AG04449 (cell line): ENCODE data around the gene MT4.
A peak's percentile ranks its signal among the peaks of the same experiment; 100 is the strongest.

Source experiments
- CTCF ChIA-PET: fragments of 350-600 bp; formaldehyde crosslinking; extraction: SDS; loops from one replicate; lab custom pipeline; 2021; ENCODE audit warnings: antibody characterized with exemption; lab: Yijun Ruan, JAX
- POLR2A ChIA-PET: fragments of 400-600, 350-600 bp; formaldehyde crosslinking; extraction: SDS; loops from one replicate; lab custom pipeline; 2020; ENCODE audit warnings: antibody characterized with exemption, inconsistent platforms; lab: Yijun Ruan, JAX
- DNase-seq: peaks from one replicate; pipeline ENCODE4 v3.0.0-alpha.2; 2010; ENCODE audit warnings: low read depth, low spot score
- H3K4me3 ChIP-seq: 2 replicates; pipeline ENCODE4 v1.5.1; 2011; ENCODE audit warnings: low read depth, mild to moderate bottlenecking, control low read depth, low read length
- CTCF ChIP-seq: IDR thresholded peaks from one replicate; pipeline ENCODE4 v1.5.1; 2011; ENCODE audit warnings: mild to moderate bottlenecking, moderate library complexity, low read length, control low read depth, inconsistent platforms; ENCODE audit not compliant: insufficient read depth; ENCODE audit errors: missing control alignments

MT4 gene

GRCh38 chr16:56608043-56608875, 43.4 kb downstream of the MT4 start, which contains the start of gene MT2A:
MT2A (plus strand) TSS chr16:56608584; CDS start chr16:56608656, 72 bp downstream.
- DNase-seq: peak; percentile 65
- peak within 1 kb of the TSS; percentile 74 for H3K4me3 ChIP-seq
- no peak for TF ChIP-seq CTCF
- CTCF ChIA-PET: interaction anchor here (0.6 to 10.2 kb wide), 6 partner anchors 10 to 277 kb away, joined by 3 to 174 read pairs (median 3); no protein-coding TSS in a partner anchor
- POLR2A ChIA-PET: interaction anchor here (0.6 to 17.5 kb wide), 6 partner anchors 9 to 75 kb away, joined by 3 to 263 read pairs (median 4); partner anchors contain the start of genes MT1A, MT1E and MT1X

- DNase-seq: no peak
- no peak for TF ChIP-seq CTCF
- ChIA-PET CTCF (interaction anchor here (1.1 to 10.2 kb wide), 5 partner anchors 8 to 278 kb away, joined by 3 to 174 read pairs (median 3); no protein-coding TSS in a partner anchor), POLR2A (interaction anchor here (0.9 to 17.5 kb wide), 5 partner anchors 8 to 74 kb away, joined by 3 to 263 read pairs (median 4); partner anchors contain the start of genes MT1E and MT1X)
- peak overlapping the region; percentile 74 for H3K4me3 ChIP-seq
Measured at GRCh38 chr16:56608876-56609462, 44.1 kb downstream of the MT4 start.

- H3K4me3 ChIP-seq: peak overlapping the region; percentile 74
- ChIA-PET CTCF (interaction anchor here (1.1 to 10.2 kb wide), 4 partner anchors 9 to 279 kb away, joined by 3 to 174 read pairs (median 3); no protein-coding TSS in a partner anchor), POLR2A (interaction anchor here (1.2 to 17.5 kb wide), 2 partner anchors 17 to 74 kb away, joined by 3 to 263 read pairs; partner anchors contain the start of gene MT1E)
- DNase-seq: peak; percentile 60
- TF ChIP-seq CTCF: peak; percentile 7
Measured at GRCh38 chr16:56609463-56609921, 44.6 kb downstream of the MT4 start.

- ChIA-PET CTCF (interaction anchor here (1.0 to 10.2 kb wide), 4 partner anchors 9 to 92 kb away, joined by 3 to 174 read pairs (median 4); no protein-coding TSS in a partner anchor), POLR2A (interaction anchor here (1.2 to 17.5 kb wide), 2 partner anchors 16 to 73 kb away, joined by 3 to 263 read pairs; partner anchors contain the start of gene MT1E)
- DNase-seq: peak; percentile 78
- TF ChIP-seq CTCF: no peak
- H3K4me3 ChIP-seq: peak overlapping the region; percentile 48
Measured at GRCh38 chr16:56610017-56610608, 45.2 kb downstream of the MT4 start.

GRCh38 chr16:56610609-56611111, 45.8 kb downstream of the MT4 start:
- ChIA-PET POLR2A (interaction anchor here (1.1 to 17.5 kb wide), 2 partner anchors 15 to 72 kb away, joined by 4 to 263 read pairs; partner anchors contain the start of genes MT1E and MT1X), CTCF (interaction anchor here (1.0 to 1.5 kb wide), 2 partner anchors 91 to 179 kb away, joined by 3 to 4 read pairs; no protein-coding TSS in a partner anchor)
- no peak overlapping the region for H3K4me3 ChIP-seq
- DNase-seq: no peak
- TF ChIP-seq CTCF: no peak
